ENCODE measurements around the gene DCPS.
A peak's percentile ranks its signal among the peaks of the same experiment; 100 is the strongest.
"Not testable (repeated sequence)": the region's sequence is repeated elsewhere in the genome, so short reads cannot be mapped to it uniquely, and the experiment has no call there.

Gene DCPS

DNA sequence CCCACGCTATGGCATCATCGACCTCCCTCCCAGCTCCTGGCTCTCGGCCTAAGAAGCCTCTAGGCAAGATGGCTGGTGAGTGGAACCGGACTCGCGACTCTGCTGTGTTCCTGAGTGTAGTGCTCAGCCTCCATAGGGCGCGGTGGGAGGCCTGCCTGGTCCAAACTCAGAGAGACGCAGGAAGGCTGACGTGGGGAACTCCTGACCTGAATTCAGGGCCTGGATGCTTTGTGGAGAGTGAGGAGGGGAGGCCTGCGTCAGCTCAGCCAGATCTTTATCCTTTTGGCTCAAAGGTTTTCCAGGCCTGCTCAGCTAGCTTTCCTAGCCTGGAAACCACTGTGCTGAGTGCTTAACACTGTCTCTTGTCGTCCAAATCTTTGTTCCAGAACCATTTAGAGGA, 13.0 kb upstream of the DCPS start:
- DNase-seq, result no peak

DNA sequence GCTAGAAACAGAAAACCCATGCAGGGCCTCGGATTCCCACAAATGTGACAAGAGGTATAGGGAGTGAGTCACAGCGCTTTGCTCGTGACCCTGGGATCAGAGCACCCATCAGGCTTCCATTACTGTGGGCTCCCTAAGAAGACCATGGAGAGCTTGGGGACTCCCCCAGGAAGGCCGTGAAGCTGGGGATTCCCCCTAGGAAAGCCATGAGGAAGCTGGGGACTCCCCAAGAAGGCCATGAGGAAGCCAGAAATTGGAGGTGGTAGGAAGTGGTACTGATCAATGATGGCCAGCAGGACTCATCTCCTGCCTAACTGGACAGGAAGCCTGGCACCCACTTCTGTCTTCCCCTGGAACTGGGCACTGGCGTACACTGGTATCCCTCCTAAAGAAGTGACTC, 10.1 kb upstream of the DCPS start:
- no peak for DNase-seq

DNA sequence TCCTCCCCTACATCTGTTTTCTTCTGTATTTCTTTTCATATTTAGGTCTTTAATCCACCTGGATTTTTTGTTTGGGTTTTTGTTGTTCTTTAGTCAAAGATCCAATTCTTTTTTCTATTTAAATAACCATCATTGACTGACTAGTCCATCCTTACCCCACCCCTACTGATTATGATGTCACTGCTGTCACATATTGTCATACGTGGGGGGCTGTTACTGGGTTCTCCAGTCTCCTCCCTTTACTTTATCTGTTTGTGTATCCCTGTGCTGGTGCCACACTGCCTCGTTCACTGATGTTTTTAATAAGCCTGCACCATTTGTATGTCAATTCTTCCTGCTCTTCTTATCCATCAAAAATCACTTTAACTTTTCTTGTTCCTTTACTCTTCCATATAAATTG, 6.9 kb upstream of the DCPS start:
- DNase-seq, result no peak

DNA sequence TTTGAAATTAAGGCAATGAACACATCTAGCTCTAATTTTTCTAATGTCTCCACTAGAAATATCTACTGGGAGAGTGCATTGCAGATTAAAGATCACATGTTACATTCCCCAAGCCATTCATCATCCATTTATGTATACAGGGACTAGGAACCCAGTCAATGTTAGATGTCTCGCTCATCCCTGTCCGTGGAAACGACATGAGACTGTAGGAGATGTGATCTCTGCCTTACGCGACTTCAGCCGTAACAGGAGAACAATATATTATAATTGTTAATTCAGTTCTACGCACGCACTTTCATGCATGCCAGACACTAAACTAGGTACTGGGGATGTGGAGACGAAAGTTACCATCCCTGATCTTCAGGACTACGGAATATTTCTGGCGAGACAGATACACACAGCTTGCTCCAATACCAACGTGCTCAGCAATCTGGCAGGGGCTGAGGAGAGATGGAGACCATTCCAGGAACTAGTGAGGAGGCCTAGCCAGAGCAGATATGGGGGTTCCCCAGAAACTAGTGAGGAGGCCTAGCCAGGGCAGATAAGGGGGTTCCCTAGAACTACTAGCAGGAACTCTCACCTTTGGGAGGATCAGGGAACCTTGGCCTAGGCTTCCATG, 706 bp downstream of the DCPS start:
- peak in 1 of 2 donors; percentile 36 for DNase-seq

GRCh38 chr11:126305699-126306098, 1.8 kb downstream of the DCPS start:
- DNase-seq, result peak in 1 of 2 donors; percentile 30

DNA sequence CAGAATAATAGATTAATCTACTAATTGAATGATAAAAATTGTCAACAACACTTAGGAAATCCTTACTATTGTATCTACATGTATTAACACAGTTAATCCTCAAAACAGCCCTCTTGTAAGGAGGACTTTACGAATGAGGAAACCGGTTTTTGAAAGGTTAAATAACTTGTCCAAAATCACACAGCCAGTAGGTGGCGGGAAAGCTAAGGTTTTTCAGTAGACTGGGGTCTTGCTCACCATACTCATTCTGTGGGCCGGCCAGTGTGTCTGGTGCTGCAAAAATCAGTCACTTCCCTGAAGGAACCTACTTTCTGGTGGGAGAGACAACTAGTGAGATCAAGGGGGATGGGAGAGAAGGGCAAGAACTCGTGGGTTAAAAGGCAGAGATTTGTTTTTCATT, 3.8 kb downstream of the DCPS start:
- DNase-seq, result no peak

- DNase-seq, result no peak
These were observed 4.4 kb downstream of the DCPS start for GRCh38 chr11:126308271-126308671.

- DNase-seq, result not testable (repeated sequence)
These were observed 4.9 kb downstream of the DCPS start for GRCh38 chr11:126308771-126309170.

GRCh38 chr11:126310200-126310991, 6.5 kb downstream of the DCPS start:
- peak; percentile 57 to 68 for DNase-seq

- no peak for DNase-seq
These were observed 7.1 kb downstream of the DCPS start for GRCh38 chr11:126310992-126311310.

DNA sequence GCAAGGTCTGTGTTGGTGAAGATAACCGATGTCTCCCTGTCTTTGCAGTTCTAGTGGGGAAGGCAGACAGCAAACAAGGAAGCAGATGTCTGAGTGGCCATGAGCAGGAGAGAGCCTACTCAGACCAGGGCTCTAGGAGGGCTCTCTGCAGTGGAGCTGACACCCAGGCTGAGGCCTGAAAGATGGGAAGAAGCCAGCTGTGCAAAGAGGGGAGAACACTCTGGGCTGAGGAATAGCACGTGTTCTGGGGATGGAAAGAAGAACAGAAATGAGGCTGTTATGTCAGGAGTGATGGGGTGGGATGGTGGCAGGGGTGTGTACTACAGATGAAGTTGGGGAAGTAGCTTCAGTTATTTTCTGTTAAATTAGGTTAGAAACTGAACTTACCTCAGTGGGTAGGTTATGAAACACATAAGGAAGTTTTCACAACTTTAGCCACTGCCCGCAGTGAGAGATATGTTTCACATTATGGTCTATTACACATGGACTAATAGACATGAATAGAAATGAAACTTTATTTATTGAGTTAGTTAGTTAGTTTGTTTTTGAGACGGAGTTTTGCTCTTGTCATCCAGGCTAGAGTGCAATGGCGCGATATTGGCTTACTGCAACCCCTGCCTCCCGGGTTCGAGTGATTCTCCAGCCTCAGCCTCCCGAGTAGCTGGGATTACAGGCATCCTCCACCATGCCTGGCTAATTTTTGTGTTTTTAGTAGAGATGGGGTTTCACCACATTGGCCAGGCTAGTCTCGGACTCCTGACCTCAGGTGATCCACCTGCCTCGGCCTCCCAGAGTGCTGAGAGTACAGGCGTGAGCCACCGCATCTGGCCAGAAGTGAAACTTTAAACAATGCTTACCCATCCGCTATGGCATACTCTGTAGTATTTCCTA, 7.8 kb downstream of the DCPS start:
- DNase-seq, result peak in 1 of 2 donors; percentile 43

DNA sequence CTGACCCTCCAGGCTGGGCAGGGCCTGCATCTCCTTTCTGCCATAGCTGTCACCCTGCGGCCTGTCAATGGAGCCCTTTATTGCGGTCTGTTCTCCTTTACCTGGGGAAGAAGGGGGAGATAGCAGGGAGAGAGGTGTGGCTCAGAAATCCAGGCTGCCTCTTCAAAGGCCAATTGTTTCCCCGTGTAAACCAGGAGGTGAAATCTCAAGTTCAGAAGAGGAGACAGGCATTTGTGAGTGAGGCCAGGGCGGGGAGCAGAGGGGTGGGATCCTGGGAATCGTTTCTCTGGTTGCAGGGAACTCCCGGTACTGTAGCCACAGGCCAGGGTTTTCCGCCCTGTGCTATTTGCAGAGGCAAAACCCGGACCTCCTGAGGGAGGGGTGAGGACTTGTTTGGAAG, 9.1 kb downstream of the DCPS start:
- DNase-seq, result no peak

GRCh38 chr11:126313826-126314225, 10.0 kb downstream of the DCPS start:
- DNase-seq, result no peak

DNA sequence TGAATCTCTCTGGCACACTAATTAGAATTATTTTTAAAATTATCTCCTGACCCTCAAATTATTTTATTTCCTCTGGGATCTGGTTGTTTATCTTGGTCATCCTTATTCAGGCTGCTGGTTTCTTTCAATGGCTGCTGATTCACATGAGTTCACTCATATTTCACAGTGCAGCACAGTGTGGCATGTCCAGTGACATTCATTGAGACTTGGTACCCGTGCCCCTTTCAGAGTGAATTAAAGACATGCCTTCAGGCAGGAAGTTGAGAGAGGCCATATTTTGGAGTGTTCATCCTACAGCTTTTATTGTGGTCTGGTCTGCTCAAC, 13.5 kb downstream of the DCPS start:
- no peak for DNase-seq

DNA sequence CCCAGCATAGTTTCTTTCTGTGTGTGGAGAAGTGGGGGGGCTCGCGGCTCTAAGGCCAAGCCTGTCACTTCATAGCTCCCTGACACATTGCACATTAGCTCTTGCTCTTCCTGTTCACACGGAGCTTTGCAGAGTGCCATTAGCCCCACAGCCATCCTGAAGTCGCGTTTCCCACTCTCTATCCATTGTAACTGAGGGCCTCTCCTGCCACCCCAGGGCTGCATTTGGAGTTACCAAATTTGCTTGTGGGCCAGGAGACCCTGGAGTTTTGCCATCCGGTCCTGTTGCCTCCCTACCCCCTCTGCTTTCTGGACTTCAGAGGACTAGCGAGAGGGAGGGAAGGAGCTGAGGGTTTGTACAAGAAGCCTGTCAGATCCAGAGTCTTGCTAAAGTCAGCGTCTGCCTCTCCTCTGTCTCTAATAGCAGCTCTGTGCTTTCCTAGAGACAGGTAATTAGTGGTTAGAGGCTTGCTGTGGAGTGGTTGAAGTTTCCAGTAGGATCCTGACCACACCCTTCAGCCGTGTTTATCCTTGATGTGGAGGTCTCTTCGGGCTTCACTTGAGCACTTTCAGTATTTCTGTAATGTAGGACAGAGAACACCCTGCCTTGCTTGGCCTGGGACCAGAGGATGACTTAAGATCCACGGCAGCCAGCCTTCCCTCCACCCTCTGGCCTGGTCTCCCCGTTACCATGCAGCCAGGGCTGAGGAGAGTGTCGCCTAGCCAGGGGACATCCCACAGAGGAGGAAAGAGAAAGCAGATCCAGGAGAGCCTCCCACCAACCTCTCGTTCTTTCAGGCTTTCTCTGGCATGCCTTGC, 14.1 kb downstream of the DCPS start:
- DNase-seq, result peak in 1 of 2 donors; percentile 18

- peak in 1 of 2 donors; percentile 24 for DNase-seq
These were observed 14.9 kb downstream of the DCPS start for GRCh38 chr11:126318574-126319373.

- DNase-seq, result no peak
These were observed 15.5 kb downstream of the DCPS start for GRCh38 chr11:126319374-126319740.

GRCh38 chr11:126322996-126323395, 19.1 kb downstream of the DCPS start:
- DNase-seq, result no peak

GRCh38 chr11:126327281-126328000, 23.6 kb downstream of the DCPS start:
- no peak for DNase-seq

- no peak for DNase-seq
These were observed 24.1 kb downstream of the DCPS start for GRCh38 chr11:126328001-126328390.

DNA sequence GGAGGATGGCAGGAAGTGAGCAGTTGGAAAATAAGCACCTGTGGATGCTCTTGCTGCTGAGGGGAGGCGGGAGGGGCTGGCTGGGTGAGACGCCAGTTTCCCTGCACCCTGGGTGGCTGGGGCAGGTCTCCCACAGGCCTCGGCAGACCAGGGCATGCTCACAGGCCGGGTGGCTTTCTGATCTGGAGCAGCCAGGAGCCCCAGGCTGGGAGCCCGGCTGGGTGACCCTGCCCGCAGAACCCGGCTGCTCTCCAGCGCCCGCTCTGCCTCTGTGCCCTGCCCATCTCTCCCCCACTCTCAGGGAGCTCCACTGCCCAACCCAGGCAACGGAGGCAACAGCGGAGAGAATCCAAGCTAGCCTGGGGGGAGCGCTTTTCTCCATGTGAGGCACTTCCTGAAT, 24.6 kb downstream of the DCPS start:
- DNase-seq, result no peak
